ENCODE results near the gene CLEC4E.
"Not testable (repeated sequence)": the region's sequence is repeated elsewhere in the genome, so short reads cannot be mapped to it uniquely, and the experiment has no call there.

CLEC4E gene

DNA sequence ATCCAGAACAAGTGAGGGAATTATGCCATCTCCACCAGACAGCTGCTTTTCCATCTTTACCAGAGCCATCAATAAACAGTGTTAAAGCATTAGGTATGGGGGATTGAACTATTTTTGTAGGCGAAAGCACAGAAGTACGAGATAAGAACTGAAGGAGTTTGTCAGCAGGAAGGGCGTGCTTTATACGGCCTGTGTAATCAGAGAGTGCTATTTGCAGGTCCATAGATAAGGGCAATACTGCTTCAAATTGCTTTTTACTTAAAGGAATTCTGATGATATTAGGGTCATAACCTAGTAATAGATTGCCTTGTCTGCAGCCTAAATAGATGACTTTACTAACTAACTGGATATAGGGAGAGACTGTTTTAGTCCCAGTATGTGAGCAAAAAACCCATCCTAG is 20.3 kb upstream of the CLEC4E start:
- H3K27me3 ChIP-seq (ENCODE audit: control insufficient read depth, insufficient read depth, low read length): no peaks in the 10 kb centered on the region
- no peak overlapping the region for H3K9ac ChIP-seq (ENCODE audit: low read length)
- H3K9me3 ChIP-seq (ENCODE audit: control insufficient read depth, low read depth, low read length): no peaks in the 10 kb centered on the region
- no peak overlapping the region for H3K27ac ChIP-seq (ENCODE audit: low read length)
- H3K4me1 ChIP-seq (ENCODE audit: control insufficient read depth, low read depth, low read length): peaks cover 9% of the 10 kb centered on the region
- no peaks in the 10 kb centered on the region for H3K36me3 ChIP-seq (ENCODE audit: control insufficient read depth, low read depth, low read length)
- H3K4me3 ChIP-seq (ENCODE audit: low read length): no peak overlapping the region

DNA sequence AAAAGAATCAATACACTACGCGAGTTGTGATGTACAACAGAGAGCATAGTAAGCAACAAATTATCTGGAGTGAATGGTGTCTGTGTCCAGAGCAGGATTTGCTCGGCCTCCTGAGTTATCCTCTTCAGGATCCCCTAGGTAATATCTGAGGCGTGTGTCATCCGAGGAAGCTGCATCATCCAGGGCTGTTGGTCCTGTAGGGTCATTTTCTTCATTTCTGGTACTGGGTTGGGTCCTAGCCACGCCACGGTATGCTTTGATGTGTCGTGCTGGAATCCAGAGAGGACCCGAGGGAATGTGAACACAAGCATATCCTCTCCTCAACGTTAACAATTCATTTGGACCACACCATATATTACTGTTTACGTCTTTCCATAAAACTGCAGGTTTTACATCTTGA is 19.0 kb upstream of the CLEC4E start:
- H3K9ac ChIP-seq (ENCODE audit: low read length): no peak overlapping the region
- H3K27ac ChIP-seq (ENCODE audit: low read length): no peak overlapping the region
- no peaks in the 10 kb centered on the region for H3K27me3 ChIP-seq (ENCODE audit: control insufficient read depth, insufficient read depth, low read length)
- no peaks in the 10 kb centered on the region for H3K36me3 ChIP-seq (ENCODE audit: control insufficient read depth, low read depth, low read length)
- H3K4me1 ChIP-seq (ENCODE audit: control insufficient read depth, low read depth, low read length): peaks cover 9% of the 10 kb centered on the region
- no peak overlapping the region for H3K4me3 ChIP-seq (ENCODE audit: low read length)
- H3K9me3 ChIP-seq (ENCODE audit: control insufficient read depth, low read depth, low read length): no peaks in the 10 kb centered on the region

DNA sequence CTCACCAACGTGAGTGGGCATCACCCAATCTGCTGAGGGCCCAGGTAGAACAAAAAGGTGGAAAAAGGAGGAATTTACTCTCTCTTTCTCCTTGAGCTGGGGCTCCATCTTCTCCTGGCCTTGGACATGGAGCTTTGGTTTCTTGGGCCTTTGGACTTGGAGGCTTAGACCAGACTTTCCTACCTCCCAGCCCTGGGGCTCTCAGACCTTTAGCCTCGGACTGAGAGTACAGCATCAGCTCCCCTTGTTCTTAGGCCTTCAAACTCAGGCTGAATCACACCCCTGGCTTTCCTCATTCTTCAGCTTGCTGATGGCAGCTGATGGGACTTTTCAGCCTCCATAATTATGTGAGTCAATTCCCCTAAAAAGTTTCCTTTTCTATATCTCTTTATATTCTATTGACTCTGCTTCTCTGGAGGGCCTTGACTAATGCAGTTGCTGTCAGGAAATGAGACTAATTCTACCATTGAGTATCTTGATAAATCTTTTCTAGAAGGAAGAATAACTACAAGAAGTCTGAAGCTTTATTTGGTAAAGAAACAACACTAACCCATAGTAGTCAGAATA is 15.9 kb upstream of the CLEC4E start:
- H3K9ac ChIP-seq (ENCODE audit: low read length): no peak overlapping the region
- H3K9me3 ChIP-seq (ENCODE audit: control insufficient read depth, low read depth, low read length): no peaks in the 10 kb centered on the region
- no peak overlapping the region for H3K27ac ChIP-seq (ENCODE audit: low read length)
- no peak overlapping the region for H3K4me3 ChIP-seq (ENCODE audit: low read length)
- H3K27me3 ChIP-seq (ENCODE audit: control insufficient read depth, insufficient read depth, low read length): no peaks in the 10 kb centered on the region
- H3K36me3 ChIP-seq (ENCODE audit: control insufficient read depth, low read depth, low read length): no peaks in the 10 kb centered on the region
- no peaks in the 10 kb centered on the region for H3K4me1 ChIP-seq (ENCODE audit: control insufficient read depth, low read depth, low read length)

DNA sequence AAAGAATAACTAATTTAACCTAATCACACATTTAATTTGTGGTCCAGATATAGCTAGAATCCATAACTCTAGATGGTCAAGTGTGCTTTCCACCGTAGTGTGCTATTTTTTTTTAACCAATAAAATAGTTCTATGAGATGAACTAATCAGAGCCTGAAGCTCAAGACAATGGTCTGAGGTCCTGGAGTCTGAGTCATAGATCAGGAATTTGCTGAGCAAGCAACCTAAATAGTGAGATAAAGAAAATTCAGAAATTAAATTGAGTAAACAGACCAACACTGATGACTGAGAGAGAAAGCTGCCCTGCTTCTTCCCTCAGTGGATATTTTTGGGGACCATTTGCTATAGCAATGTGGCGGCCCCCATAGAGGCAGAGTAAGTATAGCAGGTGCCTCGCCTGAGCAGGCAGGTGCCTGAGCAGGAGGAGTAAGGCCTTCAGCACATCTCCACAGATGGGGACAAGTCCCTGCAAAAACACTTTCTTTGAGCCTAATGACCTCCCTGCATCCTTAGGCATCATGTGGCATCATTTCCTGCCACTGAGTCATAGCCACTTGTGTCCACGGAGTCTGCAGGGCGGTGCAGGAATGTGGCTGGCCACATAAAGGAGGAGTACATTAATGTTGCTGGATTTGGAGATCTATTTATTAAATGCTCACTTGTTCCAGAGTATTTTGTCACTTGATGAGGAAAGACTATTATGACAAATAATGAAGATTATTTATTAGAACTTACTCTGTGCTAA is 13.9 kb upstream of the CLEC4E start:
- Histone ChIP-seq H3K36me3 (ENCODE audit: control insufficient read depth, low read depth, low read length) (no peaks in the 10 kb centered on the region), H3K27me3 (ENCODE audit: control insufficient read depth, insufficient read depth, low read length) (no peaks in the 10 kb centered on the region), H3K4me1 (ENCODE audit: control insufficient read depth, low read depth, low read length) (no peaks in the 10 kb centered on the region), H3K27ac (ENCODE audit: low read length) (no peak overlapping the region), H3K9me3 (ENCODE audit: control insufficient read depth, low read depth, low read length) (no peaks in the 10 kb centered on the region), H3K4me3 (ENCODE audit: low read length) (no peak overlapping the region), H3K9ac (ENCODE audit: low read length) (no peak overlapping the region)

DNA sequence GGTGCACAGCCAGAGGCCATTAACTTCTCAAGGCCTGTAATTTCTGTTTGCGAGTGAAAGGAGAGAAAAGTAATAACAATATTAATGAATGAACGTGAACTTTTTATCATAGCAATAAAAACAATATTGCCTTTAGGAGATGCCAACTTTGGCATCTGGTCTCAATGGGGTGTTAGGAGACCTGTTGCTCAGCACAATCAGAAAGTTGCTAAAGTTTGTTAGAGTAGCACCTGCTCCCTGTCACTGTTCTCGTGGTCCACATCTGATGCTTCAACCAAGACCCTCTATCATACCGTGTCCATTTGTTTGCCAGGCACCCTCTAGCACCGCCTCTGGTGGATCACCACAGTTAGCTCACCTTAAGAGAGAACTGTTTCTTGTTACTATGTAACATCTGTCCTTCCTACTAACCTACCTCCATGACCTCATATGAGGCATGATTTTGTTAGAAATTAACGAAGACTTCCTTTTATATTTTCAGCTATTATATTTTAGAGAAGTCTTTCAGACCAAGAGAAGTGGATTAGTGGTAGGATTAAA is 12.5 kb upstream of the CLEC4E start:
- Histone ChIP-seq H3K36me3 (ENCODE audit: control insufficient read depth, low read depth, low read length) (no peaks in the 10 kb centered on the region), H3K4me3 (ENCODE audit: low read length) (no peak overlapping the region), H3K9ac (ENCODE audit: low read length) (no peak overlapping the region), H3K27ac (ENCODE audit: low read length) (no peak overlapping the region), H3K27me3 (ENCODE audit: control insufficient read depth, insufficient read depth, low read length) (no peaks in the 10 kb centered on the region), H3K9me3 (ENCODE audit: control insufficient read depth, low read depth, low read length) (no peaks in the 10 kb centered on the region), H3K4me1 (ENCODE audit: control insufficient read depth, low read depth, low read length) (no peaks in the 10 kb centered on the region)

DNA sequence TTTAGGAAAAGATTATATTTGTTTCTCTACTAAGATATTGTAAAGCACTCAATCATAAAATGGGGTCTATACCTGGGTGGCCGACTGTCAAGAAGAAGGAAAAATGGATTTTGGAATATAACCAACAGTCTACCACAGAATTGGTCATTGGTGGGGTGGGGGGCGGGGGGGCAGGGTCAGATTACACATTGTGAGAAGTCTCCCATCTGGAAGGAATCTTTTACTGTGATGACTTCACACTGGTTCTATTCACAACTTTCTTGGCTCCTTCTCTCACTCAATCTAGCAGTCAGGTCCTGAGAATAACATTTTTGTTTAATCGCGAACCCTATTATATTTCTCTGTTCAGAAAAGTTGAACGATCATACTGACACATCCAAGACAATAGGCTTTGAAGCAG is 8.7 kb upstream of the CLEC4E start:
- H3K4me3 ChIP-seq (ENCODE audit: low read length): no peak overlapping the region
- no peak overlapping the region for H3K9ac ChIP-seq (ENCODE audit: low read length)
- no peaks in the 10 kb centered on the region for H3K9me3 ChIP-seq (ENCODE audit: control insufficient read depth, low read depth, low read length)
- no peaks in the 10 kb centered on the region for H3K36me3 ChIP-seq (ENCODE audit: control insufficient read depth, low read depth, low read length)
- H3K4me1 ChIP-seq (ENCODE audit: control insufficient read depth, low read depth, low read length): no peaks in the 10 kb centered on the region
- no peaks in the 10 kb centered on the region for H3K27me3 ChIP-seq (ENCODE audit: control insufficient read depth, insufficient read depth, low read length)
- H3K27ac ChIP-seq (ENCODE audit: low read length): no peak overlapping the region

DNA sequence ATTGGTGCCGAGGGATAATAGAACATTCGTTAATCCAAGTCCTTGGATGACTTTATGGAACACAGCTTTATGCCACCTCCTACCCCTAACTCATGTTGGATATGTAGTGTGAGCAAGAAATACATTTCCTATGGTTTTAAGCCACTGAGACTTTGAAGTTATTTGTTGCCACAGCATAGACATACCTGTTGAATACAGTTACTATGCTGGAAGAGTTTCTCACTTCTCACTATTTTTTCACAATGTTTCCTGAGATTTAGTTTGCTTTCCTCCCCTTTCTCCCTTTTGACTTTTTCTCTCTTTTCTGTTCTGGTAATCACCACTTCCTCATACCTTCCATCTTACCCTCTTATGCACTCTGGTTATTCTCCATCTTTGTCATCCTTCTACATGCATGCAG is 7.5 kb upstream of the CLEC4E start:
- Histone ChIP-seq H3K9ac (ENCODE audit: low read length) (no peak overlapping the region), H3K27me3 (ENCODE audit: control insufficient read depth, insufficient read depth, low read length) (no peaks in the 10 kb centered on the region), H3K27ac (ENCODE audit: low read length) (no peak overlapping the region), H3K4me3 (ENCODE audit: low read length) (no peak overlapping the region), H3K36me3 (ENCODE audit: control insufficient read depth, low read depth, low read length) (no peaks in the 10 kb centered on the region), H3K4me1 (ENCODE audit: control insufficient read depth, low read depth, low read length) (no peaks in the 10 kb centered on the region), H3K9me3 (ENCODE audit: control insufficient read depth, low read depth, low read length) (no peaks in the 10 kb centered on the region)

DNA sequence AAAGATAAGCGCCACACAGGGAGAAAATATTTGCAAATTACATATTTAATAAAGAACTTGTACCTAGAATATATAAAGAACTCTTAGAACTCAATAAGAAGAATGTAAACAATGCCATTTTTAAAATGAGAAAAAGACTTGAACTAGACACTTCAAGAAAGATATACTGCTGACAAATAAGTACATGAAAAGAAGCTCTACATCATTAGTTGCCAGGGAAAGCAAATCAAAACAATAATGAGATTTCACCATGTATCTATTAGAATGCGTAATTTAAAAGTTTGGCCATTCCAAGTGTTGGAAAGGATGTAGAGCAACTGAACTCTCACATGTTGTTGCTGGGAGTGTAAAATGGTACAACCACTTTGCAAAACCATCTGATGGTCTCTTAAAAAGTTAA is 6.9 kb upstream of the CLEC4E start:
- H3K36me3 ChIP-seq (ENCODE audit: control insufficient read depth, low read depth, low read length): no peaks in the 10 kb centered on the region
- H3K4me1 ChIP-seq (ENCODE audit: control insufficient read depth, low read depth, low read length): no peaks in the 10 kb centered on the region
- no peak overlapping the region for H3K4me3 ChIP-seq (ENCODE audit: low read length)
- no peak overlapping the region for H3K27ac ChIP-seq (ENCODE audit: low read length)
- H3K27me3 ChIP-seq (ENCODE audit: control insufficient read depth, insufficient read depth, low read length): no peaks in the 10 kb centered on the region
- no peaks in the 10 kb centered on the region for H3K9me3 ChIP-seq (ENCODE audit: control insufficient read depth, low read depth, low read length)
- H3K9ac ChIP-seq (ENCODE audit: low read length): no peak overlapping the region

DNA sequence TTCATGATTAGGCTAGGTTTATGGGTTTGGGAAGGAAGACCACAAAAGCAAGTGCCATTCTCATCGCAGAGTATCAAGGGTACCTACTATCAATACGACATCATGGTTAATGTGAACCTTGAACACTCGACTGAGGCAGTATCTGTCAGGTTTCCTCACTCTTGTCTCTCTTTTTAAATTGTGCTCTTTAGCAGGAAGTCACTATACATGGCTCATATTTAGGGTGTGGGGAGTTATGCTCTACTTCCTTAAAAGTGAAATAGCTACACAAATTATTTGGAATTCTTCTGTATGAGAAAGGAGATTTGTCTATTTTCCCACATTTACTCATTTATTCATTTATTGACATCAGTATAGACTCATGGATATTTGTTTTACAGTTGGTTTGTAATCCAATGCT is 5.9 kb upstream of the CLEC4E start:
- Histone ChIP-seq H3K4me3 (ENCODE audit: low read length) (no peak overlapping the region), H3K36me3 (ENCODE audit: control insufficient read depth, low read depth, low read length) (no peaks in the 10 kb centered on the region), H3K27ac (ENCODE audit: low read length) (no peak overlapping the region), H3K4me1 (ENCODE audit: control insufficient read depth, low read depth, low read length) (no peaks in the 10 kb centered on the region), H3K27me3 (ENCODE audit: control insufficient read depth, insufficient read depth, low read length) (no peaks in the 10 kb centered on the region), H3K9me3 (ENCODE audit: control insufficient read depth, low read depth, low read length) (no peaks in the 10 kb centered on the region), H3K9ac (ENCODE audit: low read length) (no peak overlapping the region)

DNA sequence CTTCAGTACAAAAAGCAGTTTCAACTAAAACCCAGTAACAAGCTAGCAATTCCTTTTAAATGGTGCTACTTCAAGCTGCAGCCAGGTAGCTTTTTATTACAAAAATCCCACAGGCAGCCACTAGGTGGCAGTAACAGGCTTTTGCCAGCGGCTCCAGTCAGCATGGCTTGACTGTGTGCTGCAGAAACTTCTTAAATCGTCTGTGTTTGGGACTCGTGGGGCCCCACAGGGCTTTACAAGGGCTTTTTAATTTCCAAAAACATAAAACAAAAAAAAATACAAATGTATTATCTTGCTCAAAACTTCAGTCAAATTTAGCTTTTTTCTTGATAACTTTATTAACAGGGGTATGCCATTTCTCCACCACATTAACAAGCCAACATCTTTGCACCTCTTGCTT is 3.6 kb upstream of the CLEC4E start:
- Histone ChIP-seq H3K4me3 (ENCODE audit: low read length) (no peak overlapping the region), H3K36me3 (ENCODE audit: control insufficient read depth, low read depth, low read length) (no peaks in the 10 kb centered on the region), H3K9me3 (ENCODE audit: control insufficient read depth, low read depth, low read length) (no peaks in the 10 kb centered on the region), H3K9ac (ENCODE audit: low read length) (no peak overlapping the region), H3K27me3 (ENCODE audit: control insufficient read depth, insufficient read depth, low read length) (no peaks in the 10 kb centered on the region), H3K4me1 (ENCODE audit: control insufficient read depth, low read depth, low read length) (no peaks in the 10 kb centered on the region), H3K27ac (ENCODE audit: low read length) (no peak overlapping the region)

DNA sequence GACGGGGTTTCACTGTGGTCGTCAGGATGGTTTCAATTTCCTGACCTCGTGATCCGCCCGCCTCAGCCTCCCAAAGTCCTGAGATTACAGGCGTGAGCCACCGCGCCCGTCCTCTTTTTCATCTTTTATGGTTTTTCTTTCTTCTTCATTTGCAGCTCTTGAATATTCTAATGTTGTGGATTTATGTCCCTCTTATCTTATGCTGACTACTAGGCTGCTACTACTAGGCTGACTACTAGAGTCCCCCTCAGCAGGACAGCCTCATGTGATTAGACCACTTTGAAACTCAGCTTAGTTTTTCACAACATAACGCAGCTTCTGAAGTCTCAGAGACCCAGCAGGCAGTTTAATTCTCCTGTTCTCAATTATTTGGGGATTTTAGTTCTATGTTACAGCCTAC is 857 bp upstream of the CLEC4E start:
- Histone ChIP-seq H3K27me3 (ENCODE audit: control insufficient read depth, insufficient read depth, low read length) (no peaks in the 10 kb centered on the region), H3K9me3 (ENCODE audit: control insufficient read depth, low read depth, low read length) (no peaks in the 10 kb centered on the region), H3K27ac (ENCODE audit: low read length) (no peak overlapping the region), H3K9ac (ENCODE audit: low read length) (no peak overlapping the region), H3K36me3 (ENCODE audit: control insufficient read depth, low read depth, low read length) (no peaks in the 10 kb centered on the region), H3K4me1 (ENCODE audit: control insufficient read depth, low read depth, low read length) (no peaks in the 10 kb centered on the region), H3K4me3 (ENCODE audit: low read length) (no peak overlapping the region)

DNA sequence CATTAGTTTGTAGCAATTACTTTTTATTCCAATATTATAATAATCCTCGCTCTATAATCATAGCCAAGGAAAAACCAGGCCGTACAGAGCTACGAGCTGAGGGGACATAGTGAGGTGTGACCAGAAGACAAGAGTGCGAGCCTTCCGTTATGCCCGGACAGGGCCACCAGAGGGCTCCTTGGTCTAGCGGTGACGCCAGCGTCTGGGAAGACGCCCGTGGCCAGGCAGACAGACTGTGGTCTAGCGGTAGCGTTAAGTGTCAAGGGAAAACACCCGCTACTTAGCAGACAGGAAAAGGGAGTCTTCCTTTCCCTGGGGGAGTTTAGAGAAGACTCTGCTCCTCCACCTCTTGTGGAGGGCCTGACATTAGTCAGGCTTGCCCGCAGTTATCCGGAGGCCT is 2.9 kb downstream of the CLEC4E start:
- H3K27me3 ChIP-seq (ENCODE audit: control insufficient read depth, insufficient read depth, low read length); H3K27ac ChIP-seq (ENCODE audit: low read length); H3K9ac ChIP-seq (ENCODE audit: low read length); H3K4me1 ChIP-seq (ENCODE audit: control insufficient read depth, low read depth, low read length); H3K36me3 ChIP-seq (ENCODE audit: control insufficient read depth, low read depth, low read length); H3K9me3 ChIP-seq (ENCODE audit: control insufficient read depth, low read depth, low read length); H3K4me3 ChIP-seq (ENCODE audit: low read length): not testable (repeated sequence)

Measured in iPS-18a (cell line).